ENCODE results near the gene RHD. TPM values are rescaled to one million over a fixed set of nuclear protein-coding genes. Genes with fewer than 3 reads are reported as not detected.
"Not testable (repeated sequence)": the region's sequence is repeated elsewhere in the genome, so short reads cannot be mapped to it uniquely, and the experiment has no call there.

The RHD gene
- under 1 TPM in 2 of 5 experiments, not detected in 3; 0.27 TPM for total RNA-seq
- under 1 TPM; 0.15 to 0.28 TPM for polyA plus RNA-seq
- not detected for total RNA-seq

DNA sequence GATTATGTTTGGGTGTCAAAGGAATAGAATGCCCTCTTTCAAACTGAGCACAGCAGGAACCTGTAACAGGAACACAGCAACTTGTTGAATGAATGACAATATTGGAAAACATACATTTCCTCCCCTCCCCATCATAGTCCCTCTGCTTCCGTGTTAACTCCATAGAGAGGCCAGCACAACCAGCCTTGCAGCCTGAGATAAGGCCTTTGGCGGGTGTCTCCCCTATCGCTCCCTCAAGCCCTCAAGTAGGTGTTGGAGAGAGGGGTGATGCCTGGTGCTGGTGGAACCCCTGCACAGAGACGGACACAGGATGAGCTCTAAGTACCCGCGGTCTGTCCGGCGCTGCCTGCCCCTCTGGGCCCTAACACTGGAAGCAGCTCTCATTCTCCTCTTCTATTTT lies at the start of gene RHD:
TSS of gene RHD (plus strand) at position 272 of the 400 bp plus-strand sequence. CDS start at position 311, 39 bp downstream.
- DNase-seq; H3K27me3 ChIP-seq (ENCODE audit: control insufficient read depth in 2 of 2, insufficient read depth in 2 of 2, low read length in 2 of 2); CTCF ChIA-PET; H3K36me3 ChIP-seq (ENCODE audit: control insufficient read depth in 2 of 3, insufficient read depth in 3 of 3, low read length in 3 of 3); H3K36me3 Mint-ChIP-seq; H3K4me3 ChIP-seq (ENCODE audit: low read length); POLR2A ChIA-PET; intact Hi-C loops (cut with micrococcal nuclease); ATAC-seq; H3K4me3 Mint-ChIP-seq; H3K27ac ChIP-seq (ENCODE audit: low read depth, low read length); H3K9me3 ChIP-seq (ENCODE audit: control insufficient read depth in 2 of 3, low read length in 3 of 3); H3K9me3 Mint-ChIP-seq; H3K4me1 ChIP-seq (ENCODE audit: control insufficient read depth in 2 of 2, insufficient read depth in 2 of 2, low read length in 2 of 2): not testable (repeated sequence)
- H3K4me1 Mint-ChIP-seq = peaks cover 0 to 11% (median 4%) of the 10 kb centered on the region in 7 donors
- peak within 1 kb of the TSS in 1 of 9 donors; percentile 82 for H3K27ac Mint-ChIP-seq
- peaks cover 0 to 16% (median 0%) of the 10 kb centered on the region in 5 donors for H3K27me3 Mint-ChIP-seq

- Mint-ChIP-seq H3K36me3 (peaks cover 3 to 36% (median 26%) of the 10 kb centered on the region in 5 donors), H3K4me3 (no peak overlapping the region), H3K4me1 (peaks cover 0 to 9% (median 2%) of the 10 kb centered on the region in 7 donors), H3K27ac (no peak overlapping the region), H3K27me3 (no peaks in the 10 kb centered on the region), H3K9me3 (no peaks in the 10 kb centered on the region)
- intact Hi-C loops (cut with micrococcal nuclease) = no loop called here
- no peak overlapping the region for H3K27ac ChIP-seq (ENCODE audit: low read depth, low read length)
- H3K36me3 ChIP-seq (ENCODE audit: control insufficient read depth in 2 of 3, insufficient read depth in 3 of 3, low read length in 3 of 3) = peaks cover 17 to 69% (median 24%) of the 10 kb centered on the region in 3 experiments
- POLR2A ChIA-PET = interaction anchor here (0.6 to 0.9 kb wide), 2 partner anchors 9 kb away, joined by 3 to 5 read pairs; partner anchors contain the start of gene SYF2
- no peaks in the 10 kb centered on the region for H3K4me1 ChIP-seq (ENCODE audit: control insufficient read depth in 2 of 2, insufficient read depth in 2 of 2, low read length in 2 of 2)
- CTCF ChIA-PET = interaction anchor here (0.6 kb wide), 1 partner anchor 1671 kb away, joined by 9 read pairs; no protein-coding TSS in a partner anchor
- ATAC-seq (no peak), DNase-seq (no peak)
- H3K9me3 ChIP-seq (ENCODE audit: control insufficient read depth in 2 of 3, low read length in 3 of 3) = no peaks in the 10 kb centered on the region
- H3K4me3 ChIP-seq (ENCODE audit: low read length) = no peak overlapping the region
- H3K27me3 ChIP-seq (ENCODE audit: control insufficient read depth in 2 of 2, insufficient read depth in 2 of 2, low read length in 2 of 2) = no peaks in the 10 kb centered on the region
Measured at GRCh38 chr1:25222606-25223005, 49.7 kb upstream of the RHD start.

DNA sequence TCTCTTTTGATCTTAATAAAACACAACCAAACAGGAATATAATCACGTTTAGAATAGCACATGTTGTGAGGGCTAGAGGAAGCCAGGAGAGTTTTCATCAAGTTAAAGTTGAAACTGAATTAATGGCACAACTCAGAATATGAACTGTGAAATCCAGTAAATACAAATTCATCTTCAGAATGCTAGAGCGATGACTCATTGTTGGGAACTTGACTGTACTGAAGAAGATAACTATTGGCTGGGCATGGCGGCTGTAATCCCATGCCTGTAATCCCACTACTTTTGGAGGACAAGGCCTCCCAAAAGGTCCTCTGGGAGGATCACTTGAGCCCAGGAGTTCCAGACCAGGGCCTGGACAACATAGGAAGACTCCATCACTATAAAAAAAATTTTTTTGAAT lies 48.8 kb upstream of the RHD start:
- Histone ChIP-seq H3K36me3 (ENCODE audit: control insufficient read depth in 2 of 3, insufficient read depth in 3 of 3, low read length in 3 of 3) (peaks cover 17 to 78% (median 28%) of the 10 kb centered on the region in 3 experiments), H3K4me1 (ENCODE audit: control insufficient read depth in 2 of 2, insufficient read depth in 2 of 2, low read length in 2 of 2) (no peaks in the 10 kb centered on the region), H3K4me3 (ENCODE audit: low read length) (no peak overlapping the region), H3K27me3 (ENCODE audit: control insufficient read depth in 2 of 2, insufficient read depth in 2 of 2, low read length in 2 of 2) (no peaks in the 10 kb centered on the region), H3K27ac (ENCODE audit: low read depth, low read length) (no peak overlapping the region), H3K9me3 (ENCODE audit: control insufficient read depth in 2 of 3, low read length in 3 of 3) (no peaks in the 10 kb centered on the region)
- peaks cover 8 to 42% (median 31%) of the 10 kb centered on the region in 5 donors for H3K36me3 Mint-ChIP-seq
- H3K4me1 Mint-ChIP-seq = peaks cover 0 to 11% (median 5%) of the 10 kb centered on the region in 7 donors
- POLR2A ChIA-PET = interaction anchor here (0.9 kb wide), 1 partner anchor 8 kb away, joined by 3 read pairs; the partner anchor contains the start of gene SYF2
- no peaks in the 10 kb centered on the region for H3K9me3 Mint-ChIP-seq
- CTCF ChIA-PET = interaction anchor here (0.6 kb wide), 1 partner anchor 456 kb away, joined by 4 read pairs; no protein-coding TSS in a partner anchor
- H3K4me3 Mint-ChIP-seq = no peak overlapping the region
- DNase-seq = no peak
- intact Hi-C loops (cut with micrococcal nuclease) = no loop called here
- ATAC-seq = no peak
- H3K27me3 Mint-ChIP-seq = no peaks in the 10 kb centered on the region
- no peak overlapping the region for H3K27ac Mint-ChIP-seq

DNA sequence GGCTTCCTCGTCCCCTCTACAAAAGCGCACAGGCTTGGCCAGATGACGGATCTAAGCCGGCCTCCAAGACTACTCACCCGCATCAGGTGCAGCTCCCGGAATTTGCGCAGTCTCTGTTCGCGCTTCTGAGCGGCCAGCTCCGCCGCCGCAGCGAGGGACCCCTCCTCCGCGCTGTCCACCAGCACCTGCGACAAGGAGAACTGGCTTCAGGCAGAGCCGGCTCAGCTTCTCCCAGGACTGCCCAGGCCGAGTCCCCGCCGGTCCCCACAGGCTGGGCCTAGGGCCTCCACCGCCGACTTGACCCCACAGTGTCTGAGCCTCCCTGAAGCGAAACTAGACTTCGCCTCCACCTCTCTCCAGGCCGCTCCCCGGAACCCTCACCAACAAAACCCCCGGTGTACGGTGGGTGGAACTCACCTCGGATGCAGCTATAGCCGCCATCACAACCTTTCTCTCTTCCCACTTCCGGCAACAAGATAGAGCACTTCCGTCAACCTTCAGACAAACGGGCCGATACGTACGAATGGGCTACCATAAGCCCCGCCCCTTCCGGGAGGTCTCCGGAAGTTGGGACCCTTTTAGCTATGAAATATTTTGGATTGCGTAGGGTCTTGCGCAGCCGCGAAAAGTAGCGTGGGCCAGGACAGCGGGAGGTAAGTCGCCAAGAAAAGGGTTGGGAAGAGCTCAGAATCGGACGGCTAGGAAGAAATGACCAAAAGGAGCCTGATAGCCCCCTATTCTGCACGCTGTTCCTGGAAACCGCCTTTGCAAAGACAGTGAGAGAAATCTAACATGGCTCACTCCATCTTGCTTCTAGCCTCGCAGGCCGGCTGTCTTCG lies 40.1 kb upstream of the RHD start, which contains the start of gene SYF2:
TSS of gene SYF2 (minus strand) at position 476 of the 839 bp plus-strand sequence. CDS start at position 441, 35 bp downstream.
- peaks cover 18 to 33% (median 30%) of the 10 kb centered on the region in 7 donors for H3K4me1 Mint-ChIP-seq
- Histone ChIP-seq H3K4me3 (ENCODE audit: low read length) (peak within 1 kb of the TSS; percentile 92), H3K36me3 (ENCODE audit: control insufficient read depth in 2 of 3, insufficient read depth in 3 of 3, low read length in 3 of 3) (peaks cover 7 to 31% (median 8%) of the 10 kb centered on the region in 3 experiments), H3K27me3 (ENCODE audit: control insufficient read depth in 2 of 2, insufficient read depth in 2 of 2, low read length in 2 of 2) (no peaks in the 10 kb centered on the region), H3K9me3 (ENCODE audit: control insufficient read depth in 2 of 3, low read length in 3 of 3) (no peaks in the 10 kb centered on the region), H3K27ac (ENCODE audit: low read depth, low read length) (peak within 1 kb of the TSS; percentile 91), H3K4me1 (ENCODE audit: control insufficient read depth in 2 of 2, insufficient read depth in 2 of 2, low read length in 2 of 2) (peaks cover 14 to 15% of the 10 kb centered on the region in 2 donors)
- DNase-seq (peak; percentile 71 to 93 (median 90)), ATAC-seq (peak; percentile 94)
- ChIA-PET POLR2A (interaction anchor here (0.6 to 3.6 kb wide), 24 partner anchors 9 to 1668 kb away, joined by 3 to 182 read pairs (median 4); partner anchors contain the start of genes GPATCH3, MACO1, MTFR1L and NIPAL3), CTCF (interaction anchor here (0.9 to 1.3 kb wide), 3 partner anchors 10 to 305 kb away, joined by 3 to 5 read pairs (median 5); no protein-coding TSS in a partner anchor)
- H3K27ac Mint-ChIP-seq = no peak within 1 kb of the TSS
- H3K36me3 Mint-ChIP-seq = peaks cover 5 to 22% (median 19%) of the 10 kb centered on the region in 5 donors
- no peak within 1 kb of the TSS for H3K4me3 Mint-ChIP-seq
- no peaks in the 10 kb centered on the region for H3K9me3 Mint-ChIP-seq
- no peaks in the 10 kb centered on the region for H3K27me3 Mint-ChIP-seq
- intact Hi-C loops (cut with micrococcal nuclease) = loop anchor here (1.0 to 10.0 kb wide), 10 partner anchors 8 to 1277 kb away; partner anchors contain the start of genes RSRP1 (in 2 of the 2), SRRM1 (in 2 of the 2), MACO1 (in 1 of the 2) and PNRC2 (in 1 of the 2)

GRCh38 chr1:25232866-25233784 lies 39.2 kb upstream of the RHD start:
- Histone ChIP-seq H3K27ac (ENCODE audit: low read depth, low read length) (peak overlapping the region; percentile 91), H3K9me3 (ENCODE audit: control insufficient read depth in 2 of 3, low read length in 3 of 3) (no peaks in the 10 kb centered on the region), H3K36me3 (ENCODE audit: control insufficient read depth in 2 of 3, insufficient read depth in 3 of 3, low read length in 3 of 3) (peaks cover 0 to 22% (median 8%) of the 10 kb centered on the region in 3 experiments), H3K4me3 (ENCODE audit: low read length) (peak overlapping the region; percentile 92), H3K4me1 (ENCODE audit: control insufficient read depth in 2 of 2, insufficient read depth in 2 of 2, low read length in 2 of 2) (peaks cover 14 to 15% of the 10 kb centered on the region in 2 donors), H3K27me3 (ENCODE audit: control insufficient read depth in 2 of 2, insufficient read depth in 2 of 2, low read length in 2 of 2) (no peaks in the 10 kb centered on the region)
- no peaks in the 10 kb centered on the region for H3K27me3 Mint-ChIP-seq
- POLR2A ChIA-PET = interaction anchor here (0.6 to 3.6 kb wide), 20 partner anchors 11 to 1667 kb away, joined by 3 to 182 read pairs (median 4); partner anchors contain the start of genes GPATCH3, MACO1, MAN1C1 and MTFR1L
- H3K36me3 Mint-ChIP-seq = peaks cover 2 to 17% (median 14%) of the 10 kb centered on the region in 5 donors
- H3K27ac Mint-ChIP-seq = no peak overlapping the region
- CTCF ChIA-PET = interaction anchor here (0.6 to 1.3 kb wide), 4 partner anchors 9 to 306 kb away, joined by 3 to 5 read pairs (median 4); no protein-coding TSS in a partner anchor
- ATAC-seq (peak; percentile 80), DNase-seq (peak in 8 of 9 donors; percentile 27 to 60 (median 41))
- H3K9me3 Mint-ChIP-seq = no peaks in the 10 kb centered on the region
- no peak overlapping the region for H3K4me3 Mint-ChIP-seq
- H3K4me1 Mint-ChIP-seq = peaks cover 16 to 41% (median 27%) of the 10 kb centered on the region in 7 donors
- intact Hi-C loops (cut with micrococcal nuclease) = loop anchor here (1.0 to 10.0 kb wide), 10 partner anchors 7 to 1278 kb away; partner anchors contain the start of genes RSRP1 (in 2 of the 2), SRRM1 (in 2 of the 2), MACO1 (in 1 of the 2) and PNRC2 (in 1 of the 2)

Data from naive thymus-derived CD4-positive, alpha-beta T cell (primary cell).